ENCODE results near the gene ECE1. TPM values are rescaled to one million over a fixed set of nuclear protein-coding genes. Genes with fewer than 3 reads are reported as not detected.
A peak's percentile ranks its signal among the peaks of the same experiment; 100 is the strongest.

Gene ECE1
- total RNA-seq, 4 donors from 2014 or later = 105 to 122 (median 112) TPM

DNA sequence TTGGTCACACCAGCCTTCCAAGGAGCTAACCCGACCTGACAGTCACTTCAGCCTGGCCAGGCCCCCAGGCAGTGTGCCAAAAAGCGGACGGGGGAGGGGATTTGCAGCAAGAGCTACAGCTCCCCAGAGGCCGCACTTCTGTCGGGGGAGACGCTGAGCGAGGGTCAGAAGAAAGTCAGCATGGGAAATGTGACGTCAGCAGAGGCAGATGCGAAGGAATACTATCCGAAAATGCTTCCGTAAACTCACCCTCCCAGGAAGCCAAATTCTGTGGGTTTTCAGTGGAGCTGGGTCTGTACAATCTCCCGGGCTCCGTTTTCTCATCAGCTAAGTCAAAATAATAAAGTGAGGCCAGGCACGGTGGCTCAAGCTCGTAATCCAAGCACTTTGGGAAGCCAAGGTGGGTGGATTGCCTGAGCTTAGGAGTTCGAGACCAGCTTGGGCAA, 28.5 kb upstream of the ECE1 start:
- TF ChIP-seq, protein P1, sequence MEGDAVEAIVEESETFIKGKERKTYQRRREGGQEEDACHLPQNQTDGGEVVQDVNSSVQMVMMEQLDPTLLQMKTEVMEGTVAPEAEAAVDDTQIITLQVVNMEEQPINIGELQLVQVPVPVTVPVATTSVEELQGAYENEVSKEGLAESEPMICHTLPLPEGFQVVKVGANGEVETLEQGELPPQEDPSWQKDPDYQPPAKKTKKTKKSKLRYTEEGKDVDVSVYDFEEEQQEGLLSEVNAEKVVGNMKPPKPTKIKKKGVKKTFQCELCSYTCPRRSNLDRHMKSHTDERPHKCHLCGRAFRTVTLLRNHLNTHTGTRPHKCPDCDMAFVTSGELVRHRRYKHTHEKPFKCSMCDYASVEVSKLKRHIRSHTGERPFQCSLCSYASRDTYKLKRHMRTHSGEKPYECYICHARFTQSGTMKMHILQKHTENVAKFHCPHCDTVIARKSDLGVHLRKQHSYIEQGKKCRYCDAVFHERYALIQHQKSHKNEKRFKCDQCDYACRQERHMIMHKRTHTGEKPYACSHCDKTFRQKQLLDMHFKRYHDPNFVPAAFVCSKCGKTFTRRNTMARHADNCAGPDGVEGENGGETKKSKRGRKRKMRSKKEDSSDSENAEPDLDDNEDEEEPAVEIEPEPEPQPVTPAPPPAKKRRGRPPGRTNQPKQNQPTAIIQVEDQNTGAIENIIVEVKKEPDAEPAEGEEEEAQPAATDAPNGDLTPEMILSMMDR (IDR thresholded peaks at IDR 0.05) = no peak
- no peak for TF ChIP-seq POLR2A (IDR thresholded peaks at IDR 0.05)
- peak overlapping the region; percentile 55 to 86 (median 75) for H3K27ac ChIP-seq
- H3K4me1 ChIP-seq = peaks cover 0 to 69% (median 5%) of the 10 kb centered on the region in 4 donors
- no peak overlapping the region for H3K4me3 ChIP-seq
- H3K36me3 ChIP-seq = no peaks in the 10 kb centered on the region
- H3K27me3 ChIP-seq = no peaks in the 10 kb centered on the region
- DNase-seq = peak in 1 of 3 donors; percentile 83
- H3K9me3 ChIP-seq = no peaks in the 10 kb centered on the region

DNA sequence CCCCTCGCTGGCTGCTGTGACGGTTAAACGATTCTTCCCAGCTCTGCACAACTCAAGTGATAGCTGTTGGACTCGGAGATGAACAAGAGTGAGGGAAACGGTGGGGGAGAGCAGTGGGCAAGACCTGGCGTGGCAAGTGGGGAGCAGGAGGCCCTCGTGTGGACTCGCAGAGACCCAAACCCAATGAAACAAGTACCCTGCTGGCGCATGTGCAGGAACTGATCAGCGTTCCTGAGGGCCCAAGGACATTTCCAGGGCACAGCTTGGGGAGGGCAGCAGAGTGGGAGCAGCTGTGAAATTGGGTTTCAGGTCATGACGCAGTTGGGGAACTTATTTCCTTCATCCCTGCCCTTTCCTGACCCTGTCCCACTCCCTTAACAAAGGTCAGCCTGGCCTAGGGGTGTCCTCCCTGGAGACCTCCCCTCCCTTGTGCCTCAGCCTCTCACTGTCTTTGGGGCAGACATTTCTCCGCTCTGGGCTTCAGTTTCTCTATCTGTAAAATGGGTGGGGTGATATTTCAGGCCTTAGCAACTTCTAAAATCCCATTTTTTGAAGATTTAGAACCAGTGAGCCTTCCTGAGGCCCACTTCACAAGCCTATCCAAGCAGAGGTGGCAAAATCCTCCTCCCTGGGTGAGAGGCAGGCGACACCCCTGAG, 27.9 kb upstream of the ECE1 start:
- Histone ChIP-seq H3K9me3 (no peaks in the 10 kb centered on the region), H3K27me3 (no peaks in the 10 kb centered on the region), H3K27ac (peak overlapping the region; percentile 55 to 86 (median 75)), H3K36me3 (no peaks in the 10 kb centered on the region), H3K4me1 (peaks cover 0 to 69% (median 5%) of the 10 kb centered on the region in 4 donors), H3K4me3 (no peak overlapping the region)
- TF ChIP-seq, protein P1 (IDR thresholded peaks at IDR 0.05) = no peak
- TF ChIP-seq POLR2A (IDR thresholded peaks at IDR 0.05) = no peak
- no peak for DNase-seq

DNA sequence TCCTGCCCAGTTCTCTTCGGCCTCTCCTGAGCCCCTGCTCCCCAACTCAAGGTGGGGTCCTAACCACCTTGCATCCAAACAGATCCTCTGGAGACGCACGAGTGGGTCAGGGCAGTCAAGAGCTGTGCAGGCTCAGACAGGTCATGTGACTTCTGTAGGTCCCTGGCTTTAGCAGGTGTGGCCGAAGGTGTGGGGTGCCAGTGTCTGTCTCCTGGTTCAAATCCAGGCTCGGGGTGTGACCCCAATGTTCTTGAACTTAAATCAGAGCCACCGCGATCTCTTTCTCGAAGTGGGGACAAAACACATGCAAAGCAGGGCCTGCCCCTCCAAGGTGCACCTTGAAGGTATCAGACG, 27.4 kb upstream of the ECE1 start:
- H3K9me3 ChIP-seq = no peaks in the 10 kb centered on the region
- no peak for DNase-seq
- H3K4me1 ChIP-seq = peaks cover 0 to 68% (median 3%) of the 10 kb centered on the region in 4 donors
- H3K27me3 ChIP-seq = no peaks in the 10 kb centered on the region
- no peaks in the 10 kb centered on the region for H3K36me3 ChIP-seq
- peak overlapping the region; percentile 55 to 86 (median 75) for H3K27ac ChIP-seq
- H3K4me3 ChIP-seq = no peak overlapping the region
- TF ChIP-seq, protein P1 (IDR thresholded peaks at IDR 0.05) = no peak

DNA sequence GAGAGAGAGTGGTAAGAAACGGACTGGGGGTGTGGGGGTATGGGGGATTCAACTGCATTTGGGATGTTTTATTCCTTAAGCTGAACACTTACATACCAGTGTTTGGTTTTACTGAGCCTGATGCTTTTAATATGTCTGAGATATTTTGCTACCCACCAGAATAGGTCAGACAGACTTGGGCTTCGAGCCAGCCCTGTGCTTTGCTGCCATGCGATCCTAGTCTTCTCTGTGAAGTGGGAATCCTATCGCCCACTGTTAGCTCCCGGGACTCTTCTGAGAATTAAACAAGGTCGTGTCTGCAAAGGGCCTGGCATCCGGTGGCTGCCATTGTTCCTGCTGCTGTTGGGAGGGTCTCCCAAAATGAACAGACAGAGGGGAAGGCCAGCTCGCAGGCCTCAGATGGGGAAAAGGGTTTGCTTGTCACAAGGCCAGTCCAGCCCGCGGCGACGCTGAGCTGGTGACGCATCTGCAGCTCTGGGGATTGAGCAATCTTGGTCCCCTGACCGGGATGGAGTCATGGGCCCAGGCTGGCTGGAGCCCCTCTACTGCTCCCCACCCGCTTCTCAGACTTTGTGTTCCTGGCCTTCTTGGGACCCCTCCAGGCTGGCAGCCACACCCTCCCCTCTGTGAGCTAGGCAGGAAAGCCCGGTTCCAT, 26.9 kb upstream of the ECE1 start:
- H3K4me1 ChIP-seq = peaks cover 0 to 63% (median under 1%) of the 10 kb centered on the region in 4 donors
- no peaks in the 10 kb centered on the region for H3K9me3 ChIP-seq
- H3K36me3 ChIP-seq = no peaks in the 10 kb centered on the region
- TF ChIP-seq, protein P1 (IDR thresholded peaks at IDR 0.05) = no peak
- TF ChIP-seq POLR2A (IDR thresholded peaks at IDR 0.05) = no peak
- peak in 1 of 3 donors; percentile 79 for DNase-seq
- H3K27ac ChIP-seq = peak overlapping the region; percentile 55 to 86 (median 75)
- no peak overlapping the region for H3K4me3 ChIP-seq
- no peaks in the 10 kb centered on the region for H3K27me3 ChIP-seq

DNA sequence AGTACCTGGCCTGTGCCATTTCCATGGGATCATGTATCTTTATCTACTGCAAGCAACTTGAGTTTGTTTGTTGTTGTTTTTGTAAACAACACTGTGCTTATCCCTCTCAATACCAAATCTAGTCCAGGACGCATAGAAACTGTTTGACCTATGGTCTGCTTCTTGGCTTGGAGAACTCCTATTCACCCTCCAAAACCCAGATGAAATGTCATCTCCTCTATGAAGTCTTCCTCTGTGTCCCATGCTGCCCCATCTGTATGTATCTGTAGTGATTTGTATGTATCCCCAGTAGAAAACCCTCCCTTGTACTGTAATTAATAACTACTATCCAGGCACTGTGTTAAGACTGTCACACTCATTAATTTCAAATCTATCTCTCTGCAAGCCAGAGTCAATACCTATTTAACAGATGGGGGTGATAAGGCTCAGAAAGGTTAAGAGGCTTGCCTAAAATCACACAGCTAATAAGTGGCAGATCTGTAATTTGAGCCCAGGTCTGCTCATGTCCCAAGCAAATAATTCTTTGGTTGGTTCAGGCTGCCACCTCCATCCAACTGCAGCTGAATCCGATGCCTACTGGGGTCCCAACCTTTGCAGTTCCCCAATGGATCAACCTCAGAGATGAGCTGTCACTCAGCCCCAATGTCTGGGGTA, 24.6 kb upstream of the ECE1 start:
- Histone ChIP-seq H3K9me3 (no peaks in the 10 kb centered on the region), H3K27ac (peak overlapping the region in 3 of 4 donors; percentile 4 to 46 (median 13)), H3K4me3 (no peak overlapping the region), H3K27me3 (no peaks in the 10 kb centered on the region), H3K36me3 (no peaks in the 10 kb centered on the region), H3K4me1 (peaks cover 0 to 51% (median 0%) of the 10 kb centered on the region in 4 donors)
- TF ChIP-seq, protein P1 (IDR thresholded peaks at IDR 0.05) = no peak
- no peak for TF ChIP-seq POLR2A (IDR thresholded peaks at IDR 0.05)
- no peak for DNase-seq
